GM19397 (cell line): ENCODE data around the gene RPL26.

Experiments used
- ATAC-seq: cut with Tn5 transposase; IDR thresholded peaks from one replicate; pipeline ENCODE4 v1.9.1; 2021; ENCODE audit warnings: mild to moderate bottlenecking, moderate library complexity; ENCODE audit not compliant: unreplicated experiment

Gene RPL26

DNA sequence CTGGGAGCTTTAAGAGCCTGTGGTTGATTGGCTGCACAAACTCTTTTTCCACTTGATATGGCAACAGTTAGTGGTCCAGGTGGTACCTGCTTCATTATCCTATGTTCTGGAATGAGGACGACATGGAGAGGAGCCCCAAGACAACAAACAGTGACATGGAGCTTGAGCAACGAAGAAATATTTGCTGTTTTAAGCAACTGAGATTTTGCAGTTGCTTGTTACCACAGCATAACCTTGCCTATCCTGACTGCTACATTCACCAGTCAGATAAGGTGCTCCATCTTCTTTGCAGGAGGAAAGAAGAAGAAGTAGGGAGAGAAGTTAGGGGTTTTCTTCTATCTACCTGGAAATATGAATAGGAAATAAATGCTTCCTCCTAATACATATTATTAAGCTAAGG, 50.9 kb downstream of the RPL26 start:
- no peak for ATAC-seq
